ENCODE results near the gene DRG2.

Gene DRG2

GRCh38 chr17:18040261-18040858 lies 47.4 kb upstream of the DRG2 start:
- Histone ChIP-seq H3K27ac (no peak overlapping the region), H3K36me3 (replicated peaks) (no peaks in the 10 kb centered on the region), H3K27me3 (replicated peaks) (no peaks in the 10 kb centered on the region), H3K4me3 (ENCODE audit: low read depth, low read length) (peak overlapping the region; percentile 94)
- TF ChIP-seq, protein P1, sequence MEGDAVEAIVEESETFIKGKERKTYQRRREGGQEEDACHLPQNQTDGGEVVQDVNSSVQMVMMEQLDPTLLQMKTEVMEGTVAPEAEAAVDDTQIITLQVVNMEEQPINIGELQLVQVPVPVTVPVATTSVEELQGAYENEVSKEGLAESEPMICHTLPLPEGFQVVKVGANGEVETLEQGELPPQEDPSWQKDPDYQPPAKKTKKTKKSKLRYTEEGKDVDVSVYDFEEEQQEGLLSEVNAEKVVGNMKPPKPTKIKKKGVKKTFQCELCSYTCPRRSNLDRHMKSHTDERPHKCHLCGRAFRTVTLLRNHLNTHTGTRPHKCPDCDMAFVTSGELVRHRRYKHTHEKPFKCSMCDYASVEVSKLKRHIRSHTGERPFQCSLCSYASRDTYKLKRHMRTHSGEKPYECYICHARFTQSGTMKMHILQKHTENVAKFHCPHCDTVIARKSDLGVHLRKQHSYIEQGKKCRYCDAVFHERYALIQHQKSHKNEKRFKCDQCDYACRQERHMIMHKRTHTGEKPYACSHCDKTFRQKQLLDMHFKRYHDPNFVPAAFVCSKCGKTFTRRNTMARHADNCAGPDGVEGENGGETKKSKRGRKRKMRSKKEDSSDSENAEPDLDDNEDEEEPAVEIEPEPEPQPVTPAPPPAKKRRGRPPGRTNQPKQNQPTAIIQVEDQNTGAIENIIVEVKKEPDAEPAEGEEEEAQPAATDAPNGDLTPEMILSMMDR (IDR thresholded peaks at IDR 0.05; ENCODE audit: low read depth, low read length, missing control alignments) = no peak
- no peak for DNase-seq
- in situ Hi-C loops (cut with HindIII; ENCODE audit: low pct_ligation_motif_present, low sequenced_read_pairs) = no loop called here

GRCh38 chr17:18041776-18042175 lies 46.0 kb upstream of the DRG2 start:
- no peak overlapping the region for H3K27ac ChIP-seq
- no peaks in the 10 kb centered on the region for H3K36me3 ChIP-seq (replicated peaks)
- H3K27me3 ChIP-seq (replicated peaks) = no peaks in the 10 kb centered on the region
- TF ChIP-seq, protein P1 (IDR thresholded peaks at IDR 0.05; ENCODE audit: low read depth, low read length, missing control alignments) = no peak
- no peak overlapping the region for H3K4me3 ChIP-seq (ENCODE audit: low read depth, low read length)
- no peak for DNase-seq
- in situ Hi-C loops (cut with HindIII; ENCODE audit: low pct_ligation_motif_present, low sequenced_read_pairs) = no loop called here

DNA sequence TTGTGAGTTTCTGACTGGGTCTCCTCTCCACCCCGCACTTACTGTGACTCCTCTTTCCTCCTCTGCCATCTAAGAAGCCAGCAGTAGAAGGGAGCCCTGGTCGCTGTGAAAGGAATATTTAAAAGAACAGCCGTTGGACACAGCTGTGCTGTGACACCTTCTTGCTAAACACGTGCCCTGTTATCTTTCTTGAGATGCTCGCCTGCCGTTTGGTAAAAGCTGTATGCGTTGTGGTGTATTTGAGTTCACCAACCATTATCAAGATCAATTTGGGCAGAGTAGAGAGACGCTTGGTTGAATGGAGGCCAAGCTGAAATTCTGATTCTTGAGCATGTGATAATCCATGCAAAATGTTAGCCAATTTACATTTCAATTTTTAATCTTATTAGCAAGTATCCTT lies 44.8 kb upstream of the DRG2 start:
- no peak for DNase-seq
- in situ Hi-C loops (cut with HindIII; ENCODE audit: low pct_ligation_motif_present, low sequenced_read_pairs) = no loop called here
- H3K36me3 ChIP-seq (replicated peaks) = peaks cover 3% of the 10 kb centered on the region
- H3K27ac ChIP-seq = no peak overlapping the region
- TF ChIP-seq, protein P1 (IDR thresholded peaks at IDR 0.05; ENCODE audit: low read depth, low read length, missing control alignments) = no peak
- H3K4me3 ChIP-seq (ENCODE audit: low read depth, low read length) = no peak overlapping the region
- H3K27me3 ChIP-seq (replicated peaks) = no peaks in the 10 kb centered on the region

DNA sequence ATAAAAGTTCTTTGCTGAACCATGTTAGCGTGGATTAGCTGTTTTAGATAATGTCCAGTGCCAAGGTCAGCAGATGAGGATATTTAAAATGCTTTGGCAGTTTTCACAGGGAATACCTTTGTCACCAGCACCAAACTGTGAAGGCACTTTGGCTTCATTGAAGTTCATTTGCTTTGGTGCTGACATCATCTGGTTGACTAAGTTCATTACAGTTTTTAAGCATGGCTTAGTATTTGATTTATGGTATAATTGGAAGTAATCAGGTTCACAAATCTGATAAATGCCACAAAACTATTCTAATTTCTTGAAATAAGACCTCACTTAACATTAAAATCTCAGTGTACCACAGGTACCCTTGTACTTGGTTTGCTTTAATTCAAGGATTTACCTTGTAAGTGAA lies 44.3 kb upstream of the DRG2 start:
- no peaks in the 10 kb centered on the region for H3K27me3 ChIP-seq (replicated peaks)
- TF ChIP-seq, protein P1 (IDR thresholded peaks at IDR 0.05; ENCODE audit: low read depth, low read length, missing control alignments) = peak; percentile 35
- in situ Hi-C loops (cut with HindIII; ENCODE audit: low pct_ligation_motif_present, low sequenced_read_pairs) = no loop called here

GRCh38 chr17:18044609-18045008 lies 43.1 kb upstream of the DRG2 start:
- Histone ChIP-seq H3K27ac (no peak overlapping the region), H3K27me3 (replicated peaks) (no peaks in the 10 kb centered on the region), H3K4me3 (ENCODE audit: low read depth, low read length) (no peak overlapping the region), H3K36me3 (replicated peaks) (peaks cover 3% of the 10 kb centered on the region)
- in situ Hi-C loops (cut with HindIII; ENCODE audit: low pct_ligation_motif_present, low sequenced_read_pairs) = no loop called here
- no peak for DNase-seq
- TF ChIP-seq, protein P1 (IDR thresholded peaks at IDR 0.05; ENCODE audit: low read depth, low read length, missing control alignments) = no peak

More for the DNA sequence above, 44.3 kb upstream of the DRG2 start:
- Histone ChIP-seq H3K27ac (no peak overlapping the region), H3K36me3 (replicated peaks) (peaks cover 3% of the 10 kb centered on the region), H3K4me3 (ENCODE audit: low read depth, low read length) (no peak overlapping the region)
- DNase-seq = no peak
